Prostate gland (tissue), 2 donors: ENCODE results near the gene PTPRA. TPM values are rescaled to one million over a fixed set of nuclear protein-coding genes. Genes with fewer than 3 reads are reported as not detected.

ENCODE experiments used
- DNase-seq: peaks from one replicate; pipeline ENCODE4 v3.0.0-alpha.2; 2019; ENCODE audit warnings: low spot score
- H3K27ac ChIP-seq, 2 donors: fragments of 200-600 bp; sonication (generic); 2 replicates each; pipeline ENCODE4 v1.5.1; 2017 to 2019
- H3K27me3 ChIP-seq: fragments of 200-600 bp; sonication (generic); replicated peaks from 2 replicates; pipeline ENCODE4 v1.5.1; 2019; ENCODE audit not compliant: insufficient read depth
- H3K36me3 ChIP-seq, 2 donors: fragments of 200-600 bp; sonication (generic); 1 replicate in 1 of 2; 2 replicates in 1 of 2; pipeline versions ENCODE4 v1.5.1 to v1.8.1; 2017 to 2019
- H3K4me1 ChIP-seq: fragments of 200-600 bp; sonication (generic); replicated peaks from 2 replicates; pipeline ENCODE4 v1.5.1; 2019
- H3K4me3 ChIP-seq, 2 donors: fragments of 200-600 bp; sonication (generic); 2 replicates each; pipeline ENCODE4 v1.5.1; 2017 to 2019
- H3K9me3 ChIP-seq: fragments of 200-600 bp; sonication (generic); 2 replicates; pipeline ENCODE4 v1.5.1; 2017
- CTCF ChIP-seq, 4 experiments: fragments of 200-600 bp in 2 of 4; fragments of 450-650 bp in 2 of 4; sonication (generic) in 2 of 4; IDR thresholded peaks; 1 replicate in 3 of 4; 2 replicates in 1 of 4; pipeline ENCODE4 v1.5.1; 2016 to 2019; ENCODE audit warnings: antibody characterized with exemption in 4 of 4, mild to moderate bottlenecking in 2 of 4, moderate library complexity in 2 of 4
- POLR2A ChIP-seq: fragments of 450-650 bp; IDR thresholded peaks from one replicate; pipeline ENCODE4 v1.6.1; 2016; ENCODE audit warnings: antibody characterized with exemption, mild to moderate bottlenecking
- POLR2AphosphoS5 ChIP-seq: sonication (generic); formaldehyde crosslinking; IDR thresholded peaks from one replicate; pipeline ENCODE4 v1.6.1; 2017; ENCODE audit warnings: antibody characterized with exemption
- WGBS: methylation state at CpG from one replicate; pipeline ENCODE4 v1.1.5; 2018; 5-methylcytosine and 5-hydroxymethylcytosine counted together
- intact Hi-C: fragments of 100-400 bp; cut with DNase I; formaldehyde crosslinking; loops from one replicate; pipeline ENCODE4 v1.14.2; 2022
- total RNA-seq, 2 donors: library from RNA; depleted of rRNA; stranded (reverse); fragments of >200 nt; gene quantifications; one replicate each; pipeline ENCODE4 v1.1.0, GENCODE V29; 2016

The PTPRA gene
- total RNA-seq, 2 donors from 2014 or later, result 57.7 to 83.6 TPM

GRCh38 chr20:3037654-3038053 lies 164.4 kb downstream of the PTPRA start:
- WGBS, result 83% methylated on average over 3 of the region's 3 CpGs
- Histone ChIP-seq H3K27me3 (no peaks in the 10 kb centered on the region), H3K4me3 (no peak overlapping the region), H3K36me3 (peaks cover 3 to 12% of the 10 kb centered on the region in 2 donors), H3K27ac (no peak overlapping the region), H3K4me1 (peaks cover 5% of the 10 kb centered on the region), H3K9me3 (no peaks in the 10 kb centered on the region)
- no peak for DNase-seq
- intact Hi-C loops, result no loop called here
- no peak for TF ChIP-seq POLR2AphosphoS5
- TF ChIP-seq CTCF (IDR thresholded peaks at IDR 0.05), result no peak
- no peak for TF ChIP-seq POLR2A

- Histone ChIP-seq H3K27ac (no peak overlapping the region), H3K4me1 (peaks cover 5% of the 10 kb centered on the region), H3K36me3 (peaks cover 3 to 12% of the 10 kb centered on the region in 2 donors), H3K9me3 (no peaks in the 10 kb centered on the region), H3K4me3 (no peak overlapping the region), H3K27me3 (no peaks in the 10 kb centered on the region)
- intact Hi-C loops, result no loop called here
- TF ChIP-seq CTCF (IDR thresholded peaks at IDR 0.05) (no peak), POLR2A (no peak), POLR2AphosphoS5 (no peak)
- DNase-seq, result no peak
- 57% methylated on average over 5 of the region's 5 CpGs for WGBS
Observed at GRCh38 chr20:3038454-3038853, 165.2 kb downstream of the PTPRA start.

- DNase-seq, result no peak
- Histone ChIP-seq H3K27me3 (no peaks in the 10 kb centered on the region), H3K27ac (no peak overlapping the region), H3K4me3 (no peak overlapping the region), H3K9me3 (no peaks in the 10 kb centered on the region), H3K36me3 (peaks cover 3 to 12% of the 10 kb centered on the region in 2 donors), H3K4me1 (peaks cover 5% of the 10 kb centered on the region)
- TF ChIP-seq POLR2AphosphoS5 (no peak), CTCF (IDR thresholded peaks at IDR 0.05) (no peak), POLR2A (no peak)
- 75% methylated on average over 4 of the region's 4 CpGs for WGBS
- intact Hi-C loops, result no loop called here
Observed at GRCh38 chr20:3039426-3039825, 166.1 kb downstream of the PTPRA start.

- TF ChIP-seq CTCF (IDR thresholded peaks at IDR 0.05) (no peak), POLR2AphosphoS5 (no peak), POLR2A (no peak)
- H3K27me3 ChIP-seq, result no peaks in the 10 kb centered on the region
- H3K36me3 ChIP-seq, result peaks cover 3 to 12% of the 10 kb centered on the region in 2 donors
Observed at GRCh38 chr20:3040086-3040485, 166.8 kb downstream of the PTPRA start.

GRCh38 chr20:3041854-3042409 lies 168.7 kb downstream of the PTPRA start:
- H3K4me1 ChIP-seq, result peaks cover 6% of the 10 kb centered on the region
- H3K9me3 ChIP-seq, result no peaks in the 10 kb centered on the region
- intact Hi-C loops, result no loop called here
- H3K27me3 ChIP-seq, result no peaks in the 10 kb centered on the region
- WGBS, result 28% methylated on average over 10 of the region's 10 CpGs
- H3K36me3 ChIP-seq, result peaks cover 0 to 9% of the 10 kb centered on the region in 2 donors
- no peak for DNase-seq
- H3K27ac ChIP-seq, result peak overlapping the region; percentile 63 to 73
- TF ChIP-seq CTCF (IDR thresholded peaks at IDR 0.05) (no peak), POLR2A (no peak), POLR2AphosphoS5 (peak; percentile 17)
- no peak overlapping the region for H3K4me3 ChIP-seq

More at GRCh38 chr20:3040086-3040485, 166.8 kb downstream of the PTPRA start:
- 92% methylated on average over 8 of the region's 8 CpGs for WGBS
- Histone ChIP-seq H3K9me3 (no peaks in the 10 kb centered on the region), H3K27ac (no peak overlapping the region), H3K4me3 (no peak overlapping the region), H3K4me1 (peaks cover 5% of the 10 kb centered on the region)
- no peak for DNase-seq
- intact Hi-C loops, result no loop called here
